Esophagus muscularis mucosa (tissue), 4 donors: Measurements from ENCODE around the gene GPR68. TPM values are rescaled to one million over a fixed set of nuclear protein-coding genes. Genes with fewer than 3 reads are reported as not detected.

Experiments
- DNase-seq: peaks from one replicate; pipeline ENCODE4 v3.0.0-alpha.2; 2017; ENCODE audit errors: extremely low spot score
- H3K27ac ChIP-seq, 4 donors: fragments of 200-600 bp; sonication (generic); replicated peaks in 1 of 4; 1 replicate in 3 of 4; 2 replicates in 1 of 4; pipeline ENCODE4 v1.5.1; 2016 to 2019; ENCODE audit warnings: mild to moderate bottlenecking in 1 of 4
- H3K27me3 ChIP-seq, 4 donors: fragments of 200-600 bp; sonication (generic); one replicate each; pipeline versions ENCODE4 v1.5.1 to v1.6.0; 2016 to 2019
- H3K36me3 ChIP-seq, 4 donors: fragments of 200-600 bp; sonication (generic); one replicate each; pipeline ENCODE4 v1.5.1; 2016 to 2019
- H3K4me1 ChIP-seq, 4 donors: fragments of 200-600 bp; sonication (generic); one replicate each; pipeline ENCODE4 v1.5.1; 2016 to 2019
- H3K4me3 ChIP-seq, 4 donors: fragments of 200-600 bp; sonication (generic); 1 replicate in 2 of 4; 2 replicates in 2 of 4; pipeline ENCODE4 v1.5.1; 2016 to 2019; ENCODE audit warnings: mild to moderate bottlenecking in 4 of 4, moderate library complexity in 1 of 4
- H3K9me3 ChIP-seq, 4 donors: fragments of 200-600 bp; sonication (generic); 1 replicate in 3 of 4; 2 replicates in 1 of 4; pipeline ENCODE4 v1.5.1; 2016 to 2019
- CTCF ChIP-seq, 3 experiments: fragments of 200-600 bp in 2 of 3; fragments of 450-650 bp in 1 of 3; sonication (generic) in 2 of 3; IDR thresholded peaks; one replicate each; pipeline ENCODE4 v1.5.1; 2017 to 2019; ENCODE audit warnings: antibody characterized with exemption in 3 of 3, mild to moderate bottlenecking in 2 of 3, moderate library complexity in 1 of 3
- EP300 ChIP-seq: sonication (generic); formaldehyde crosslinking; IDR thresholded peaks from one replicate; pipeline ENCODE4 v1.6.1; 2017; ENCODE audit warnings: antibody characterized with exemption
- POLR2A ChIP-seq: fragments of 450-650 bp; IDR thresholded peaks from one replicate; pipeline ENCODE4 v1.6.1; 2017; ENCODE audit warnings: antibody characterized with exemption, moderate library complexity, mild to moderate bottlenecking, low read depth
- POLR2AphosphoS5 ChIP-seq, 2 donors: sonication (generic); formaldehyde crosslinking; IDR thresholded peaks; one replicate each; pipeline ENCODE4 v1.6.1; 2017; ENCODE audit warnings: antibody characterized with exemption in 2 of 2
- WGBS: methylation state at CpG from one replicate; pipeline ENCODE4 v1.1.5; 2018; 5-methylcytosine and 5-hydroxymethylcytosine counted together
- intact Hi-C: fragments of 100-400 bp; cut with DNase I; formaldehyde crosslinking; loops from one replicate; pipeline ENCODE4 v1.15.1; 2023
- total RNA-seq, 4 donors: library from RNA; depleted of rRNA; stranded (reverse); fragments of >200 nt; gene quantifications; one replicate each; pipeline versions ENCODE4 v1.1.0 to v1.2.1, GENCODE V29; 2016

The GPR68 gene
- total RNA-seq, 4 donors from 2014 or later: 1.3 to 9.1 (median 5.4) TPM

- DNase-seq: no peak
- Histone ChIP-seq H3K27ac (peak overlapping the region in 3 of 4 donors; percentile 4 to 57 (median 50)), H3K4me3 (no peak overlapping the region), H3K4me1 (peaks cover 5 to 23% (median 12%) of the 10 kb centered on the region in 4 donors), H3K27me3 (no peaks in the 10 kb centered on the region), H3K36me3 (peaks cover 0 to 17% (median 4%) of the 10 kb centered on the region in 4 donors), H3K9me3 (no peaks in the 10 kb centered on the region)
- intact Hi-C loops: loop anchor here (5.0 to 10.0 kb wide), 2 partner anchors 220 to 388 kb away; partner anchors contain the start of gene RPS6KA5
- TF ChIP-seq POLR2AphosphoS5 (IDR thresholded peaks at IDR 0.05): no peak
- no peak for TF ChIP-seq EP300
- TF ChIP-seq CTCF (IDR thresholded peaks at IDR 0.05): no peak
- TF ChIP-seq POLR2A: no peak
- 53% methylated on average over 14 of the region's 14 CpGs for WGBS
These were observed 40.5 kb upstream of the GPR68 start for GRCh38 chr14:91284791-91285548.

- no peaks in the 10 kb centered on the region for H3K27me3 ChIP-seq
- peaks cover 5 to 23% (median 12%) of the 10 kb centered on the region in 4 donors for H3K4me1 ChIP-seq
- peak overlapping the region in 1 of 4 donors; percentile 57 for H3K27ac ChIP-seq
- no peak overlapping the region for H3K4me3 ChIP-seq
- DNase-seq: no peak
- H3K9me3 ChIP-seq: no peaks in the 10 kb centered on the region
- peaks cover 0 to 24% (median 3%) of the 10 kb centered on the region in 4 donors for H3K36me3 ChIP-seq
- TF ChIP-seq POLR2AphosphoS5 (IDR thresholded peaks at IDR 0.05) (no peak), CTCF (IDR thresholded peaks at IDR 0.05) (no peak), EP300 (no peak), POLR2A (no peak)
- intact Hi-C loops: loop anchor here (10.0 kb wide), 1 partner anchor 219 kb away; the partner anchor contains the start of gene RPS6KA5
- 73% methylated on average over 13 of the region's 13 CpGs for WGBS
These were observed 39.8 kb upstream of the GPR68 start for GRCh38 chr14:91284146-91284790.

GRCh38 chr14:91283666-91284065 is 39.2 kb upstream of the GPR68 start:
- DNase-seq: no peak
- WGBS: 80% methylated on average over 3 of the region's 4 CpGs
- Histone ChIP-seq H3K4me3 (no peak overlapping the region), H3K36me3 (peaks cover 0 to 26% (median under 1%) of the 10 kb centered on the region in 4 donors), H3K27ac (no peak overlapping the region), H3K27me3 (no peaks in the 10 kb centered on the region), H3K4me1 (peaks cover 5 to 23% (median 12%) of the 10 kb centered on the region in 4 donors), H3K9me3 (no peaks in the 10 kb centered on the region)
- intact Hi-C loops: loop anchor here (10.0 kb wide), 1 partner anchor 219 kb away; the partner anchor contains the start of gene RPS6KA5
- TF ChIP-seq POLR2A: no peak
- no peak for TF ChIP-seq POLR2AphosphoS5 (IDR thresholded peaks at IDR 0.05)

- intact Hi-C loops: loop anchor here (10.0 kb wide), 1 partner anchor 218 kb away; the partner anchor contains the start of gene RPS6KA5
- Histone ChIP-seq H3K27ac (no peak overlapping the region), H3K36me3 (peaks cover 0 to 31% (median under 1%) of the 10 kb centered on the region in 4 donors), H3K27me3 (no peaks in the 10 kb centered on the region), H3K4me3 (no peak overlapping the region), H3K4me1 (peaks cover 5 to 23% (median 12%) of the 10 kb centered on the region in 4 donors), H3K9me3 (no peaks in the 10 kb centered on the region)
- no peak for DNase-seq
- TF ChIP-seq POLR2AphosphoS5 (IDR thresholded peaks at IDR 0.05) (no peak), EP300 (no peak), CTCF (IDR thresholded peaks at IDR 0.05) (no peak), POLR2A (no peak)
- 92% methylated on average over 12 of the region's 14 CpGs for WGBS
These were observed 38.6 kb upstream of the GPR68 start for GRCh38 chr14:91282954-91283645.
